Stimulated activated naive CD8-positive, alpha-beta T cell treated with anti-CD3 and anti-CD28 coated beads, Interleukin-15, Interleukin-2, amounts not matched to agents 100 U/mL and 50 U/mL, for 24 hours (primary cell): Measurements from ENCODE around the gene CLPSL2.

Experiments
- ATAC-seq: fragments of 150-1000 bp; cut with Tn5 transposase; one replicate; pipeline ENCODE4 v1.10.0; 2021
- DNase-seq: peaks from one replicate; pipeline ENCODE4 v3.0.0; 2021

CLPSL2 gene

DNA sequence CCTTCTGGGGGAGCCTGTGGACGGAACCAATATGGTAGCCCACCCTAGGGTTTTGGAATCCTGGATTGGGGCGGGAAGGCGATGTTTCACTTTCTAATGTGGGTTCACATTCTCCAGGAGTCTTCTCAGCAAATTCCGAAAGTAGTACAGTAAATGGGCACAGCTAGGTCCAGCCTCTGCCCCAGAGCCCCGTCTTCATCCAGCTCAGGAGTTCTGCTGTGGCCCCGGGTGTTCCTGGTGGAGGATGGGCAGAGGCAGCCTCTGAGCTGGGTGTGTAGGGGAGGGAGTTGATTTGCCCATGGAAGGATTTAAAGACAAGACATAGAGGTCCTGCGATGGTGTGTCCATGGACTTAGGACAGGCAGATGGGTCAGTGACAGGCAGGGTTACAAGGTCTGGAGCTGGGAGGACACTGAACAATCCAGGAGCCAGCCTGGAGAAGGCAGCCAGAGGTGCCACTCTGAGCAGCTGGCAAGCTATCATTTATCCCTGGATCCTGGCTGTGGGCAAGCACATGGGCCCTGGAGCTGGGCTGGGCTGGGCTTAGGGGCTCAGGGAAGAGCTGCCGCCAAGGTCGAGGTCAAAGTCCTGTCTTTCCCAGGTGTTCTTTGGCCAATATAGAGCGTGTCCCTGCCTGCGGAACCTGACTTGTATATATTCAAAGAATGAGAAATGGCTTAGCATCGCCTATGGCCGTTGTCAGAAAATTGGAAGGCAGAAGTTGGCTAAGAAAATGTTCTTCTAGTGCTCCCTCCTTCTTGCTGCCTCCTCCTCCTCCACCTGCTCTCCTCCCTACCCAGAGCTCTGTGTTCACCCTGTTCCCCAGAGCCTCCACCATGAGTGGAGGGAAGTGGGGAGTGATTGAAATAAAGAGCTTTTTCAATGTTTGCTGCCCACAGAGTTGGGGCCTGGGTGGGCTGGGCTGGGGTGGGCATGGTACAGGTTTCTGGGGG is 11.1 kb downstream of the CLPSL2 start:
- ATAC-seq, result peak; percentile 14
- DNase-seq, result no peak

DNA sequence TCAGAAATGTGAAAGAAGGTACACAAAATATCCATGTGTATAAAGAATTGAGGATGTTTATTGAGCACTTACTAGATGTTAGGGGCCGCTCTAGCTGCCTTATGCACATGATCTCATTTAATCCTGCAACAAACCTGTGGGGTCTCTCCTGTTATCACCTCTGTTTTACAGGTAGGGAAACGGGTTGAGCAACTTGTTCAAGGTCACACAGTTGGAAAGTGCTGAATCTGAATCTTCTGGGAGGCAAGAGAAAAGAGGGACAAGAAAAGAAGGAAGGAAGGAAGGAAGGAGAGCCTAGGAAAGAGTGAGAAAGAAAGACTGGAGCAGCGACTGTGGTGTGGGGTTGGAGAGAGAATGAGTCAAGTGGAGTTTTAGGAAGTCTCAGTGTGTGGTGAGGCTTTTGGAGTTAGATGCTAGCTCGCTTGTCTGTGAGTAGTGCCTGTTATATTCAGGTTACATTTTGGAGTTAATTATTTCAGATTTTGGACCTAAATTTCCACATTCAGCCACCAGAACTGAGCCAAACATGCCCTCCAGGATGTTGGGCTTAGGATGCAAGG is 12.1 kb downstream of the CLPSL2 start:
- DNase-seq, result no peak
- no peak for ATAC-seq

- DNase-seq (no peak), ATAC-seq (no peak)
Measured at GRCh38 chr6:35790683-35791082, 14.3 kb downstream of the CLPSL2 start.

- ATAC-seq (no peak), DNase-seq (no peak)
Measured at GRCh38 chr6:35794536-35795452, 18.4 kb downstream of the CLPSL2 start.

GRCh38 chr6:35795453-35796071 is 19.2 kb downstream of the CLPSL2 start:
- DNase-seq (no peak), ATAC-seq (no peak)

- ATAC-seq (no peak), DNase-seq (no peak)
Measured at GRCh38 chr6:35796236-35796635, 19.8 kb downstream of the CLPSL2 start.

DNA sequence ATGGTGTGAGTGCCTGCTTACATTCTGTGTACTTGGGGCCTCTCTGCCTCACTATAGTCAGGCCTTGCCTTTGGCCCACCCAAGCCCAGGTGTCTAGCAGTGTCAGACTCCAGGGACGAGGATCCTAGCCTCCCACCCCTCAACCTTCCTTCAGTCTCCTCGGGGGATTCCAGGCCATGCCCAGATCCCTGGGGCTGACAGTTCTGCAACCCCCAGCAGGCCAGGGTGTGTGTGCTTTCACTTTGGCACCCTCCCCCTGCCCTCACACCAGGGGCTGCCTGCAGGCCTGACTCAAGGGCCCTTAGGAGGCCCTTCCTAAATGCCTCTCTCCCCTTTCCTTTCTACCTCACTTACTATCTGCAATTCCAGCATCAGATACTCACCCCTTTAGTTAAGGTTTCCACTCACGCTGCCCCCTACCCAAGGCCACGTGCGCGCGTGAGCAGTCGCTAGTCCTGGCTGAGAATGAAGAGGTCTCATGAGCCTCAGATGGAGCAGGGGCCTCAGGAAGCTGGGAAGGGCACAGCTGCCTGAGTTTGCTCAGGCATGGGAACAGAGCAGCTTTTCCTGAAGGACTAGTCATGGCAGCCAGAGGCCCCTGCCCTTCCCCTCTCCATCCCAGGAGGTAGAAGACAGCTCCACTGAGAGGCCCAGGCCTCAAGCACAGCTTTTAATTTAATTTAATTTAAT is 21.6 kb downstream of the CLPSL2 start:
- ATAC-seq, result no peak

DNA sequence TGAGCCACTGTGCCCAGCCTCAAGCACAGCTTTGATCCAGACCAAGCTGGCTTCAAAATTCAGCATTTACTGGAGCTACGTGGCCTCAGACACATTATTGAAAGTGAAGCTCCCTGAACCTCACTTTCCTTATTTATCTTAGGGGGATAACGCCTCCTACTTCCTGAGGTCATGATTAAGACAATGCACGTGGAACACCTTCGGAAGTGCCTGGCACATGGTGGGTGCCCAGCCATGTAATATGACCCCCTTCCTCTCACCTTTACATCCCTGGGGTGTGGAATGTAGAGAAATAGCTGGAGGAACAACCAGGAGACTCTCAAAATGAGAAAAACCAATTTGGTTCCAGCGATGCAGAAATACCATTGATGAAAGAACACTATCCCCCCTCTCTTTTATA is 22.3 kb downstream of the CLPSL2 start:
- no peak for DNase-seq
- ATAC-seq, result no peak

More for the DNA sequence above, 21.6 kb downstream of the CLPSL2 start:
- DNase-seq, result no peak

DNA sequence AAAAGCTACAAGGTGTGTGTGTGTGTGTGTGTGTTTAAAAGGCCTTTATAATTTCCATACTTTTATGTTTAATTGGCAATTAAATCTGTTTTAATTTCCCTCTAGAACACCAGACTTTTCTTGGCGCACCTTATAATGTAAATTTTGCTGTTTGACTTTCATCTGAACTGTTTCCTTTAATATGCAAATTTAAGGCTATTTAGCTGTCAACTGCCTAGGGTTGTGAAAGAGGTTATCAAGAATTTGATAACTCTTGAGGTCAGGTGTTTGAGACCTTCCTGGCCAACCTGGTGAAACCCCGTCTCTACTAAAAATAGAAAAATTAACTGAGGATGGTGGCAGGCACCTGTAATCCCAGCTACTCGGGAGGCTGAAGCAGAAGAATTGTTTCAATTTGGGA is 24.8 kb downstream of the CLPSL2 start:
- DNase-seq, result no peak
- ATAC-seq, result no peak

DNA sequence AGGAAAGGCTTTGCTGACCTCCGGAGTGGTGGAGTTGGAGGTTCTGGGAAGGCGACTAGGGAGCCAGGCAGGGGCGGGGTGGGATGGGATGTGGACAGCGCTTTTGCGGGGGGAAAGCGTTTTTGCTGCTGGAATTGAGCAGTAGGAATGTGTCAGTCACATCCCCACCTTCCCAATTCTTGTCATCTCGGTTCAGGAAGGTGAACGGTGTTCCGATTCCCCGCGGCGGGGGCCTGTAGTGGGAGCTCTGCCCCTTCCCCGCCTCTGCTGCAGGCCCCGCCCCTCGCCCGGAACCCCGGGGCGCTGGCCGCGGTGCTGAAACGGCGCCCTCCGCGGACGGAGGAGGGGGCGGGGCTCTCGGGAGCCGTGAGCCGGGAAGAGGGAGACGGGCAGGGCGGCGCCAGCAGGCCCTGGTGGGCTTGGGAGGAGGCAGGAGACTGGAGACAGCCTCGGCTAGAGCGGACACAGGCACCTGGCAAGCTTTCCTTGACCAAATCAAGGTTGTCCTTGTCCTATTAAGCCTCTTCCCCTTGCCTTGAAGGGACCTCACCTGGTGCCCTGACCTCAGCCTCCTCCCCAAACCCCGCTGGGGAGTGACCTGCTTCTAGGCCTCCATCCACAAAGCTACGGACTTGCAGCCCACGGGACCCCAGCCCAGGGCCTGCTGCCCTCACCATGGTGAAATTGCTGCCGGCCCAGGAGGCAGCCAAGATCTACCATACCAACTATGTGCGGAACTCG is 28.8 kb downstream of the CLPSL2 start, which contains the start of gene LHFPL5:
TSS of gene LHFPL5 (plus strand) at position 357 of the 741 bp plus-strand sequence. CDS start at position 676, 319 bp downstream.
- ATAC-seq (peak; percentile 46), DNase-seq (peak; percentile 71)

DNA sequence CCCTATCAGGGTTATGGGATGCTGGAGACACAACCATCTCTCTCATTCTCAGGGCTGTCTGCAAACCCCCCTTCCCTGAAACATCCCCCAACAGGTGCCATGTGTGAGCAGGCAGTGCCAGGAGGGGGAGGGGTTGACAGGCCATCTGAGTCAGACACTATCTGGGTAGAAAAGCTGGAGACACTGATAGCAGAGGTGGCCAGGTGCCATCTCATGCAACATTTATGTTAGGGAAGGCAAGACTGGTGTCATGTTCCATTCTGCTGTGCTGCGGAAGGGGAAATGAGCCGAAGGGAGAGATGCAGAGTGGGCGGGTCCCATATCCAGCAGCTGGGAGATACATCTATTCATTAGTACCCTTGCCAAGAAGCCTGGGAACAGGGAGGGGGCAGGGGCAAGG is 32.3 kb downstream of the CLPSL2 start:
- DNase-seq (no peak), ATAC-seq (no peak)

DNA sequence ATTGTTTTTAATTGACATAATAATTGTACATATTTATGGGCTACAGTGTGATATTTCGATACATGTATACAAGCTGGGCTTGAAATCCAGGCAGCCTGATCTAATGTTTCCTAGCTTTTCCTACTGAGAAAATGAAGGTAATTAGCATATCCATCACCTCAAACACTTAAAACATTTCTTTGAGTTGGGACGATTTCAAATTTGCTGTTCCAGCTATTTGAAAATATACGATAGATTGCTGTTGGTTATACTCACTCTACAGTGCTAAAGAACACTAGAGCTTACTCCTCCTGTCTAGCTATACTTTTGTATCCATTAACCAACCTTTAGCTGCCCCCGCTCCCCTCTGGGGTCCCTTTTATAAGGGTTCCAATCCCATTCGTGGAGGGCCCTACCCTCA is 33.4 kb downstream of the CLPSL2 start:
- ATAC-seq, result no peak

DNA sequence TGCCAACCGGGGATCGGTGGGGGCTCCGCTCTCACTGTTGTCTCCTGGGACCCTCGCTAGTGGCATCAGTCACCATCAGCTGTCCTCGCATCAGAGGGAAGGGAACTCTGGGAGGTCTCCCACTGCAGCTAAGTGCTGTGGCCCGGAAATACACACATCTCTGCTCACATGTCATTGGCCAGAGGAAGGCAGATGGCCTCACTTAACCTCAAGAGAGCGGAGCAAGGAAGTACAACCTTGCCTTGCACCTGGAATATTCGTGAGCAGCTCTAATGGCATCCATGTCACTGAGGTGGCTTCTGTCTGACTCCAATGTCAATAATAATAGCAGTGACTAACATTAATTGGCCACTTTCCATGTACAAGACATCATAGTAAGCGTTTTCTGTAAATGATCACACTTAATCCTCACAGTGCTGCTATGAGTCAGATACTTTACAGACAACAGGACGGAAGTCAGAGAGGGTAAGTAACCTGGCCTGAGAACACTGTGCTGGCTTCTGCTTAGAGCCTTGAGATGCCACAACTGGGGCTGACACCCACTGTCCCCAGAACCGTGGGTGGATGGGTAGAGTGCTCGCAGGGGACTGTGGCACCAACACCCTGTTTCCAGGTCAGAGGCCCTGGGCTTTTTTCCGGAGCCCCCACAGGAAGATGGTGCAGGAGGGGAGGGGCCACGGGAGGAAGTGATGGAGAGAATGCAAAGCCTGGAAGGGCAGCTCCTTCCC is 34.7 kb downstream of the CLPSL2 start:
- ATAC-seq, result no peak
- DNase-seq, result no peak

More for the DNA sequence above, 33.4 kb downstream of the CLPSL2 start:
- DNase-seq, result no peak

DNA sequence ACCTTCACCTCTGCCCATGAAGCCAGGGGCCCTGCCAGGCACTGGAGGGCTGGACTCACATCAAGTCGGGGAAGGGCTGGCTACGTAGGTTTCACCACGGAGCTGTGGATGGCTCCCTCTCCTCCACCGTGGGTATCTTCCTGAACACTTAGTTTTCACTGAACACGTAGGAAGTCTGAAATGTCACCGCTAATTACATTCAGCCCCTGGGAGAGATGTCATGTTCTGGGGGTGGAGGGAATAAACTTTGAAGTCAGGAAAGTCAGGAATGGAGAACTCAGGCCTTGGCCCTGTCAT is 35.2 kb downstream of the CLPSL2 start:
- DNase-seq (no peak), ATAC-seq (no peak)

- ATAC-seq (no peak), DNase-seq (no peak)
Measured at GRCh38 chr6:35817515-35817914, 41.1 kb downstream of the CLPSL2 start.

DNA sequence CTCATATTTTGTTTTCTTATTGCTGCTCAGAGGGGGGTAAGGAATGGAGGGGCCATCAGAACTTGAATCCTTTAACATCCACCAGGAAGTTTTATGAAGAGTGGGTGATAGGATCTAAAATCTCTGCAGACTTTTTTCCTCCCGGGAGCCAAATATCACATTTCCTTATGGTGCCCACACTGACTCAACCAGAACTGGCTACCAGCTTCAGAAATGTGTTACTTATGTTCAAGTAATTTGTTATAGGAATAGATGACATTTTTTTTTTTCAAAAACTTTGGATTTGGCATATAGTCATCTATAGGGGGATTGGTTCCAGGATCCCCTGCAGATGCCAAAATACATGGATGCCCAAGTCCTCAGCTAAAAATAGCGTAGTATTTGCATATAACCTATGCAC is 47.2 kb downstream of the CLPSL2 start:
- ATAC-seq (no peak), DNase-seq (no peak)

- ATAC-seq (no peak), DNase-seq (no peak)
Measured at GRCh38 chr6:35824552-35825192, 48.3 kb downstream of the CLPSL2 start.
